Gastroesophageal sphincter (tissue), 4 donors: ENCODE data around the gene RGS16. TPM values are rescaled to one million over a fixed set of nuclear protein-coding genes. Genes with fewer than 3 reads are reported as not detected.

Experiments used
- ATAC-seq: fragments of 150-250 bp; one replicate; pipeline ENCODE4 v1.9.1; 2016; ENCODE audit warnings: mild to moderate bottlenecking, moderate library complexity
- H3K27ac ChIP-seq, 4 donors: fragments of 200-600 bp; sonication (generic) in 3 of 4; 1 replicate in 3 of 4; 2 replicates in 1 of 4; pipeline ENCODE4 v1.5.1; 2016 to 2019
- H3K27me3 ChIP-seq: fragments of 200-600 bp; sonication (generic); one replicate; pipeline ENCODE4 v1.5.1; 2019
- H3K36me3 ChIP-seq, 2 donors: fragments of 200-600 bp; sonication (generic); one replicate each; pipeline ENCODE4 v1.5.1; 2019; ENCODE audit warnings: control low read depth in 1 of 2
- H3K4me1 ChIP-seq, 3 donors: fragments of 200-600 bp; sonication (generic); 1 replicate in 2 of 3; 2 replicates in 1 of 3; pipeline ENCODE4 v1.5.1; 2016 to 2019; ENCODE audit warnings: control low read depth in 2 of 3
- H3K4me3 ChIP-seq, 2 donors: fragments of 200-600 bp; sonication (generic); one replicate each; pipeline ENCODE4 v1.5.1; 2019; ENCODE audit warnings: mild to moderate bottlenecking in 1 of 2, moderate library complexity in 1 of 2
- H3K9me3 ChIP-seq, 3 donors: fragments of 200-600 bp; sonication (generic); one replicate each; pipeline ENCODE4 v1.5.1; 2017 to 2019; ENCODE audit warnings: control low read depth in 2 of 3
- EP300 ChIP-seq: sonication (generic); formaldehyde crosslinking; IDR thresholded peaks from one replicate; pipeline ENCODE4 v1.6.1; 2017; ENCODE audit warnings: antibody characterized with exemption, mild to moderate bottlenecking
- POLR2A ChIP-seq, 2 donors: fragments of 450-650 bp; IDR thresholded peaks; one replicate each; pipeline ENCODE4 v1.6.1; 2017; ENCODE audit warnings: antibody characterized with exemption in 2 of 2, mild to moderate bottlenecking in 2 of 2, moderate library complexity in 1 of 2
- POLR2AphosphoS5 ChIP-seq: sonication (generic); formaldehyde crosslinking; IDR thresholded peaks from one replicate; pipeline ENCODE4 v1.6.1; 2017; ENCODE audit warnings: antibody characterized with exemption
- WGBS, 2 donors: methylation state at CpG; one replicate each; pipeline ENCODE4 v1.1.5; 2018; ENCODE audit warnings: low coverage in 1 of 2; 5-methylcytosine and 5-hydroxymethylcytosine counted together
- total RNA-seq, 4 donors: library from RNA; depleted of rRNA; stranded (reverse); fragments of >200 nt; gene quantifications; one replicate each; pipeline ENCODE4 v1.1.0, GENCODE V29; 2016
- TF ChIP-seq, protein P1 (sequence below), 4 experiments: fragments of 200-600 bp in 2 of 4; fragments of 450-650 bp in 2 of 4; sonication (generic) in 1 of 4; IDR thresholded peaks; one replicate each; pipeline ENCODE4 v1.5.1; 2017 to 2019; ENCODE audit warnings: antibody characterized with exemption in 4 of 4, mild to moderate bottlenecking in 2 of 4, moderate library complexity in 2 of 4

The RGS16 gene
- total RNA-seq, 4 donors from 2014 or later: 0.47 to 10.6 (median 2.1) TPM

DNA sequence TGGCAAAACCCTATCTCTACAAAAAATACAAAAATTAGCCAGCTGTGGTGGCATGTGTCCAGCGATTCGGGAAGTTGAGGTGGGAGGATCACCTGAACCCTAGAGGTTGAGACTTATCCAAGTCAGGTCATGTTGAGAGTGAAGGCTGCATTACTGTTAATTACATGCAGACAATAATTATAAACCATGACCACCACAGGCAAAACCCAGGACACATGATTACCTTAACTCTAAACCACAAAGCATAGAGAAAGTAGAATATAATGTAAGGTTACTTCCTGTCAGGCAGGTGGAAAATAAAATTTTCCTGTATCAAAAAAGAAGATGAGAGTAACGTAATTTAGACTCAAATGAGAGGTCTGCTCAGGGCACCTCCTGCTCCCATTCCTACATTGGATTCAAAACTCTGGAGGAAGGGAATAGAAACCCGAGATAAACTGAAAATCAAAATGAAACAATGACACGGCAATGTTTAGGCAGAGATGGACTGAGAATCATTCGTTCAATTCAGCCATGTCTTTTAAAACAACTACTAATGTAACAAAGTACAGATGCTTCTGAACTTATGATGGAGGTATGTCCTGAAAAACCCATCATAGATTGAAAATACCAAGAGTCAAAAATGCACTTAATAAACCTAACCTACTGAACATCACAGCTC lies 46.6 kb upstream of the RGS16 start:
- WGBS, 2 donors: 69 to 74% methylated on average over 4 to 6 of the region's 6 CpGs
- TF ChIP-seq, protein P1, sequence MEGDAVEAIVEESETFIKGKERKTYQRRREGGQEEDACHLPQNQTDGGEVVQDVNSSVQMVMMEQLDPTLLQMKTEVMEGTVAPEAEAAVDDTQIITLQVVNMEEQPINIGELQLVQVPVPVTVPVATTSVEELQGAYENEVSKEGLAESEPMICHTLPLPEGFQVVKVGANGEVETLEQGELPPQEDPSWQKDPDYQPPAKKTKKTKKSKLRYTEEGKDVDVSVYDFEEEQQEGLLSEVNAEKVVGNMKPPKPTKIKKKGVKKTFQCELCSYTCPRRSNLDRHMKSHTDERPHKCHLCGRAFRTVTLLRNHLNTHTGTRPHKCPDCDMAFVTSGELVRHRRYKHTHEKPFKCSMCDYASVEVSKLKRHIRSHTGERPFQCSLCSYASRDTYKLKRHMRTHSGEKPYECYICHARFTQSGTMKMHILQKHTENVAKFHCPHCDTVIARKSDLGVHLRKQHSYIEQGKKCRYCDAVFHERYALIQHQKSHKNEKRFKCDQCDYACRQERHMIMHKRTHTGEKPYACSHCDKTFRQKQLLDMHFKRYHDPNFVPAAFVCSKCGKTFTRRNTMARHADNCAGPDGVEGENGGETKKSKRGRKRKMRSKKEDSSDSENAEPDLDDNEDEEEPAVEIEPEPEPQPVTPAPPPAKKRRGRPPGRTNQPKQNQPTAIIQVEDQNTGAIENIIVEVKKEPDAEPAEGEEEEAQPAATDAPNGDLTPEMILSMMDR (IDR thresholded peaks at IDR 0.05): no peak
- TF ChIP-seq EP300: no peak
- TF ChIP-seq POLR2AphosphoS5: no peak
- TF ChIP-seq POLR2A (IDR thresholded peaks at IDR 0.05): no peak
- no peaks in the 10 kb centered on the region for H3K36me3 ChIP-seq
- no peak overlapping the region for H3K27ac ChIP-seq
- no peaks in the 10 kb centered on the region for H3K4me1 ChIP-seq
- H3K27me3 ChIP-seq: no peaks in the 10 kb centered on the region
- ATAC-seq: no peak
- H3K4me3 ChIP-seq: no peak overlapping the region
- H3K9me3 ChIP-seq: no peaks in the 10 kb centered on the region

DNA sequence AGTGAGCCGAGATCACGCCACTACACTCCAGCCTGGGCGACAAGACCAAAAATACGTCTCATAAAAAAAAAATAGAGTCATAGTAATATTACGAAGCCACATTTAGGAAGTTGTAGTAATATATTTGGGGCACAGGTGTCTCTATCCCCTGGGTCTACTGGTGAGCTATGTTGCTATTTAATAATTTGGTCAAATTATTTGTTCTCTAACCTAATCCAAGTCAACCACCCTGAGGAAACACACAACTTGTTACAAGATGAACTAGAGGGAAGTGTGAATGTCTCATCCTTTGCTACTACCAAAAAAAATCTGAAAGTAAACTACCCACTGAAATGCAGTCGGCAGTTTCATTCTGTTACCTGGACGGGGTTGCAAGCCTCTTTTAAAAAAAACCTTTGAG lies 44.9 kb upstream of the RGS16 start:
- H3K9me3 ChIP-seq: no peaks in the 10 kb centered on the region
- no peak overlapping the region for H3K4me3 ChIP-seq
- 91 to 92% methylated on average over 7 of the region's 7 CpGs for WGBS, 2 donors
- H3K36me3 ChIP-seq: no peaks in the 10 kb centered on the region
- ATAC-seq: no peak
- no peaks in the 10 kb centered on the region for H3K4me1 ChIP-seq
- H3K27ac ChIP-seq: no peak overlapping the region
- H3K27me3 ChIP-seq: no peaks in the 10 kb centered on the region
- TF ChIP-seq EP300: no peak
- TF ChIP-seq, protein P1 (IDR thresholded peaks at IDR 0.05): no peak
- TF ChIP-seq POLR2A (IDR thresholded peaks at IDR 0.05): no peak
- no peak for TF ChIP-seq POLR2AphosphoS5

DNA sequence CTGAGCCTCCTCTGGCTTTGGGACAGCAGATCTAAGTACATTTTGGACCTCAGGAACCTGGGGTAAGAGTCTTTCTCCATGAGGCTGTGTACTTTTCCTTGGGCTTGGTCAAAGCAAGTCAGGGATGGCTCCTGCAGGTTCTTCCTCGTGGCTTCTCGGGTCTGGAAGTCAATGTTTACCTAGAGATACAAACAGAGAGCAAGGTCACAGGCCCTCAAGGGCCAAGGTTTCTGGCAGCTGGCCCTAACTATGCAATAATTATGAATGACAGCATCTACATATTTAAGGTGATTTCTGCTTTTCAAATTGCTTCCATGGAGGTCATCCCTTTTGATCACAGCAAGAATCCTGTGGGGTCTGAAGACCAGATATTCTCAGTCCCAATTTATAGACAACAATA lies 42.5 kb upstream of the RGS16 start:
- Histone ChIP-seq H3K4me3 (no peak overlapping the region), H3K9me3 (no peaks in the 10 kb centered on the region), H3K36me3 (no peaks in the 10 kb centered on the region), H3K27ac (no peak overlapping the region), H3K4me1 (no peaks in the 10 kb centered on the region), H3K27me3 (no peaks in the 10 kb centered on the region)
- TF ChIP-seq POLR2A (IDR thresholded peaks at IDR 0.05): no peak
- no peak for TF ChIP-seq POLR2AphosphoS5
- TF ChIP-seq, protein P1 (IDR thresholded peaks at IDR 0.05): no peak
- no peak for TF ChIP-seq EP300
- WGBS, 2 donors: 40% methylated on average over 1 of the region's 2 CpGs; no CpG with 5 or more reads in 1 of the 2 donors
- ATAC-seq: no peak

DNA sequence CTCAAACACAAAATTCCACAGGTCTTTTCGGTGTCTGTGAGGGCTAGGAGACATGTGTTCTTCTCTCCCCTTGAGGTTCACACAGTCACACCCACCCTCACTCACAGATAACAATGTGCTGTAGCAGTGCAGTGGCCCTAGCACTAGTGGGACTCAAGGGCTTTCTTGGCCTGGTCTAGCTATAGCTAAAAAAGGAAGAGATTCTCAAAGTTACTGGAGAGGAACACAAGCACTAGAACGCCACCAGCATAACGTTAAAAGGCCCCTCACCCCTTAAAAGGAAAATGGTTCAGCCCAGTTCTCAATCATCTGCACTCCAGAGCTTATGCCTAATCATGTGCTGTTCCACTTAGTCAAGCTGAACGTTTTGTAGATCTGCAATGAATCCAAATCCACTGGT lies 40.7 kb upstream of the RGS16 start:
- no peaks in the 10 kb centered on the region for H3K4me1 ChIP-seq
- no peaks in the 10 kb centered on the region for H3K36me3 ChIP-seq
- 55 to 68% methylated on average over 4 of the region's 4 CpGs for WGBS, 2 donors
- no peaks in the 10 kb centered on the region for H3K9me3 ChIP-seq
- TF ChIP-seq EP300 (no peak), POLR2AphosphoS5 (no peak)
- H3K27ac ChIP-seq: no peak overlapping the region
- H3K4me3 ChIP-seq: no peak overlapping the region
- H3K27me3 ChIP-seq: no peaks in the 10 kb centered on the region
- no peak for ATAC-seq

DNA sequence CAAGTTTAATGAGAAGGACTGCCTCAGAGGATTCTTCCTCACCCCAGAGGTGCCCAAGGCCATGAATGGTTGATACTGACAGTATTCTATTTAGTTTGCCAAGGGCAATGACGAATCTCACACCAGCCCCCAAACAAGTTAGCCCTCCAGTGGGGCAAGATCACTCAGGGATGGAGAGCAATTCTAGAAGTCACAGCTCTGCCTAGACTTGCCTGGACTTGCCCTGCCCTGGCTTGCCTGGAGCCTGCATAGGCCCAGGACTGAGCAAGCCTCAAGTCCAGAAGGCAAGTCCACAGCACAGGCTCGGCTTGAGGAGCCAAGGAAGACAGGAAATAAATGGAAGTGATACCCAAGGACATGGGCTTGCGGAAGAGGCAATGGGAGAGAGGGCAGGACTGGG lies 39.5 kb upstream of the RGS16 start:
- whole genome bisulfite sequencing, 2 donors: 100% methylated on average over 1 to 2 of the region's 3 CpGs
- H3K27ac ChIP-seq: no peak overlapping the region
- TF ChIP-seq EP300 (no peak), POLR2A (IDR thresholded peaks at IDR 0.05) (no peak), POLR2AphosphoS5 (no peak)
- TF ChIP-seq, protein P1 (IDR thresholded peaks at IDR 0.05): no peak
- H3K9me3 ChIP-seq: no peaks in the 10 kb centered on the region
- no peaks in the 10 kb centered on the region for H3K36me3 ChIP-seq
- H3K4me1 ChIP-seq: no peaks in the 10 kb centered on the region
- H3K27me3 ChIP-seq: no peaks in the 10 kb centered on the region
- H3K4me3 ChIP-seq: no peak overlapping the region
- ATAC-seq: no peak
